Eye (tissue), 1 donor: Measurements from ENCODE around the gene BMF.

Experiments
- DNase-seq: peaks from one replicate; pipeline ENCODE4 v3.0.0-alpha.2; 2015

Gene BMF

DNA sequence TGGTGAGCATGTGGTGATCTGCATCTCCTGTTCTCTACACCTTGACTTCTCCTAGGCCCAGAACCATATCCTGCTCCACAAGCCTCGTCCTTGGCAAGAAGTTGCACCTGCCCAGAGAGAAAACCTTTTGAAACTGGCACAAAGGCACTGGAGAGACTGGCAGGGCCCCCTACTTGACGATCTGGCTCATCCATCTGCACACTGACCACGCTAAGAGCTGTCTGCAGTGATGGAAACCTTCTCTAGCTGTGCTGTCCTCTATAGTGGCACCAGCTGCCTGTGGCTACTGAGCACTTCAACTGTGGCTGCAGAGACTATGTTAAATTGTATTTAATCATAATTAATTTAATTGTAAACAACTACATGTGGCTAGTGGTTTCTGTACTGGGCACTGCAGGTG is 43.5 kb downstream of the BMF start:
- DNase-seq = no peak

GRCh38 chr15:40064231-40064894 is 44.3 kb downstream of the BMF start:
- no peak for DNase-seq

DNA sequence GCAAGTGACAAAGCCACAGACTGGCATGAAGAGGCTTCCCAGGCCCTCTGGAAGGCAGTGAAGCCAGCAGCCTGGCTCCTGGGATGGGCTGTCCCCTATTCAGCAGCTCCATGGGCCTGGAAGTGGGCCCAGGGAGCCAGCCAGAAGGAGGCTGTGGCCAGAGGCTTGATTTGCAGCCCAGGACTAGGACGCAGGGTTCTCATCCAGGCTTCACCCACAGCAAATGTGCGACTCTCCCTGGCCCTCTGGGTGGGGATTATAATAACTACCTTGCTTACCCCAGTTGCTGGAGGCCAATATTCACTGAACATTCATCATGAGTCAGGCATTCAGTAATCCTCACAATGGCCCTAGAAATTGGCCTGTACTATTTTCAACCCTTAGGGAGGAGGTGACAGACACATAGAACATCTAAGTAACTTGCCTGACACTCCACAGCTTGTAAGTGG is 45.1 kb downstream of the BMF start:
- no peak for DNase-seq

- DNase-seq = no peak
These were observed 45.7 kb downstream of the BMF start for GRCh38 chr15:40062816-40063562.

DNA sequence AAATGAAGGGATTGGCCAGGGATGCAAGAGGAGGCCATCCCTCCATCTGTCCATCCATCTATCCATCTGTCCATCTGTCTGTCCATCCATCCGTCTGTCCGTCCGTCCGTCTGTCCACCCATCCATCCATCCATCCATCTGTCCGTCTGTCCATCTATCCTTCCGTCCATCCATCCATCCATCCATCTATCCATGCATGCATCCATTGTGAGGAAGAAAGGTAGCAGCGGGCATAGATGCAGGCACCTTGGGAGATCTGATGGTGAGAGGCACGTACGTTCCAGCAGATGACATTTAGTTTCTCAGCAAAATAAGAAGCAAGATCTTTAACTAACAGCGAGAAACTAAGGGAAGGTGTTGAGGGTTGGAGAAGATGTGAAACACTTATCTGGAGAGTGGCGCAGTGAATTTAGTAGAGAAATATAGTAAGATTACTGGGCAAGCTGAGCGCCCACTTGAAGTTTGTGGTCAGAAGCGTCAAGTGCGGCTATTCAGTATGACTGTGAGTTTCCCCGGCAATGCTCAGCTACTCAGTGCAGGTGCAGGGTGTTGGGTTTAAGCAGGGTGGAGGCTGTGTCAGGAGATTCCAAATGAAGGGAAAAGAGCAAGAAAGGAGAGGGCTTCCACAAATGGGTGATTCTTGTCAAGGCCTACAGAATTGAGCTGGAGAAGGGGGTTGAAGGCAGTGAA is 47.3 kb downstream of the BMF start:
- no peak for DNase-seq

DNA sequence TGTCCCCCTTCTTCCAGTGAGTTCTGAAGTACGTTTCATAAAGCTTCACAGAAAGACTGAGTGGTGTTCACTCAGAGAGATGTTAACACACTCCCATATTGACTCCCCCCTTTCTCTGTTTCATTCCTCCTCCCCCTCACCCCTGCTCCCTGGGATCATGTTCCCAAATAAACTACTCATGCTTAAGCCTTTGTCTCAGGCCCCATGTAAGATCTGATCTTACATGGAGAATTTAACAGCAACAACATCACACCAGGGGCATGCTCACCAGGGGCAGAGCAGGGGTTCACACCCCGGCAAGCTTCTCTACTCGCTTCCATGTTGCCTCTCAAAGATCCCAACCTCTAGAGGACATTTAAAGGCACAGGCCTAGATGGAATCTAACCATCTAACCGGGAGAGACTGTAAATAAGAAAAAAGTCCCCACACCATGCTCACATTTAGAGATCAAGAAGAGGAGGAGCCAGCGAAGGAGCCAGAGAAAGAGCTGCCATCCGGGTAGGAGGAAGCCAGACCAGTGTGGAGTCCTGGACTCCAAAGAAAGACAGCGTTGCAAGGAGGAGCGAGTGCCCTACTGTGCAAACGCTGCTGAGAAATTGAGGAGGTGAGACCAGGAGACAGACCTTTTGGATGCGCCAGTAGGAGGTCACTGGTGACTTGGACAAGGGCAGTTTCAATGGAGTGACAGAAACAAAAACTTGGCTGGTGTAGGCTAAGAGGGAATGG is 48.3 kb downstream of the BMF start:
- no peak for DNase-seq

DNA sequence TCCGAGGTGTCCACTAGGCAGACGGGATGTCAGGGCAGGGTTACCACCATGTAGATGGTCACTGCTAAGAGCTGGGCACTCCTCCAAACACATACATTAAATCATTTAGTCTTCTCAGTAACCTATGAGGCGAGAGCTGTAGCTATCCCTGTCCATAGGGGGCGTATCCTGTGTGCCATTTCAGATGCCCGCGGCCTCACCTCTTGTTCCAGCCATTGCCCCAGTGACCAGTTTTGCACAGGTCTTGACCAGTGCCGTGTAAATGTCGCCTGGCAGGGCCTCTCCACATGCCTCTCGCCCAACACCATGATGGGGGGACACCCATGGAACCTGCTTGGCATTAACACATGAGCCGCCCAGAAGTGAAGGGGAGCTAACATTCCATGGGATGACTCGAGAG is 48.9 kb downstream of the BMF start:
- no peak for DNase-seq

DNA sequence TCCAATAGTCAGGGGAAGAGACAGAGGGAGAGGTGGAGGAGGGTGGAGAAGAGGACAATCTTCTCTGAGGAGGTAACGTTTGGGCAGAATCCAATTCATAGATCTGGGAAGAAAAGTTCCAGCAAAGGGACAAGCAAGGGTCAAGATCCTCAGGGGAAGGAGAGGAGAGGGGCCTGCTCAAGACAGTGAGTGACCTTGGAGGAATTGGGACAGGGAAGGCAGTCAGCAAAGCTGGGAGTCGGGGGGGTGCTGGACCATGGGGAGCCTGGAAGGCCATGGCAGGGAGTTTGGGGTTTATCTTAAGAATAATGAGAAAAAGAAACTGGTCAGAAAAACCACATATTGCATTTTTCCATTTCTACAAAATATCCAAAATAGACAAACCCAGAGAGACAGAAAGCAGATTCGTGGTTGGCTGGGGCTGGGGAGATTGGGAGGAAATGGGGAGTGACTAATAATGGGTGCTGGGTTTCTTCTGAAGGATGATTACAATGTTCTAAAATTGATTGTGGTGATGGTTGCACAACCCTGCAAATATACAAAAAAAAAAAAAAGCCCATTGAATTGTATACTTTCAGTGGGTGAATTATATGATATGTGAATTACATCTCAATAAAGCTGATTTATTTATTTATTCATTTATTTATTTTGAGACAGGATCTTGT is 50.1 kb downstream of the BMF start:
- no peak for DNase-seq

DNA sequence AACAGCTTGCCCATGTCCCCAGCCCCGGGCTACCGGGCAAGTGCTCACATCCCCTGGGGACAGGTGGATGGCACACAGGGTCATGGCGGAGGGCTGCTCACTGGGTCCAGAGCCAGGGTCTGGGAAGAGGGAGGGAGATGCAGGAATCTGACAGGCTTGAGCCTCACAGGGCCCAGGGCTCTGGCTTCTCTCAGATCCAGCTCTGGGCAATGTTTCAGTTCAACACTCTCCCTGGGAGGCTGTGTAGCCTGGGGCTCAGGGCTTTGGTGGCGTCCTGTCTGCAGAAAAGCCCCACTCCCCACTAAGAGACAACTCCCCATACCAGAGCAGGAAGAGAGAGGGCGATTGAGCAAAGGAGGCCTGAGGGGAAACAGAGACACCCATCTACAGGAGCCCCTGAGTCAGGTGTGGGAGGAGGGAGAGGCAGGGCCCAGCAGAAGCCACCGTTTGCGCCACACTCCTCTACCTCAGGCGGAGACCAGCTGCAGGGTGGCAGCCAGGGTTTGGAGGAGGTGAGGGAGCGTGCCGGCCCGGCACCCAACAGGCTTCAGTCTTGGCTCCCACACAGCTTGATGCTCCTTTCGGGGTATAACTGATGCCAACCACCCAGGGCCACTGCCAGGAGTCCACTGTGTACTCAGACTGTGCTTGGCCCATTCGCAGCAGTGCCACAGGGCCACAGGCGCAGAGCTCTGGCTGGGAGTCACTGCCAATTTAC is 52.9 kb downstream of the BMF start:
- DNase-seq = no peak

- no peak for DNase-seq
These were observed 53.7 kb downstream of the BMF start for GRCh38 chr15:40054855-40055575.

- DNase-seq = no peak
These were observed 54.1 kb downstream of the BMF start for GRCh38 chr15:40054605-40054854.

DNA sequence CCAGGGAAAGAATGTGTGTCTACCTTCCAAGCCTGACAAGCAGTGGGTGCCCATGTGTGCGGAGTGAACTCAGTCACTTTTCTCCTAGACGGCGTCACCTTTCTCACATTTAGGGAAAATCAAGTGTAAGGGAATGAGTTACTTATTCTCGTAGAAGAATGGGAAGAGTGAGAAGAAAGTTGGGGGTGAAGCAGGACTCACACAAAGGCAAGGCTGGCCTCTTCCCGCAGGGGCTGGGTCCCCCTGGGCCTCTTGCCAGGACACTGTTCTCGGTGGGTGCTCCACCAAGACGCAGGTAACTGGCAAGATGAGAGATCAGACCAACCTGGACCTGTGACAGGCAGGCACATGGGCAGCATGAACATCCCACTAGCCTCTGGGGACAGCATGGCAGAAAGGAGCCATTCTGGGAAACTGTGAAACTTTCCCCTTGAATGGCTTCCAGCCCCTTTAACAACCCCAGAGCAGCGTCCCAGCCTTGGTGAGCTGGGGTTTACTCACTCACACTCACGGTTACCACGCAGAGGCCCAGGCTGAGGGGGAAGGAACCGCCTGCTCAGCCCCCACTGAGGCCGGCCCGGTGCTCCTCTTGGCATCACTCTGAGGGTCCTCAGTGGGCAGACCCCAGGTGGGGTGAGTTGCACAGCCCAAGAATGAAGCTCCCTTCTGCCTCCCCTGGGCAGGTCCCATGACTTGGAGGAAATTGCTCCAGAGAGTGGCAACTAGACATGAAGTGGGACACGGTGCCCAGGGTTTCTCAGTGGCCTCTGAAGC is 54.7 kb downstream of the BMF start:
- no peak for DNase-seq

GRCh38 chr15:40053079-40053830 is 55.4 kb downstream of the BMF start:
- no peak for DNase-seq

- no peak for DNase-seq
These were observed 56.1 kb downstream of the BMF start for GRCh38 chr15:40052604-40053003.

DNA sequence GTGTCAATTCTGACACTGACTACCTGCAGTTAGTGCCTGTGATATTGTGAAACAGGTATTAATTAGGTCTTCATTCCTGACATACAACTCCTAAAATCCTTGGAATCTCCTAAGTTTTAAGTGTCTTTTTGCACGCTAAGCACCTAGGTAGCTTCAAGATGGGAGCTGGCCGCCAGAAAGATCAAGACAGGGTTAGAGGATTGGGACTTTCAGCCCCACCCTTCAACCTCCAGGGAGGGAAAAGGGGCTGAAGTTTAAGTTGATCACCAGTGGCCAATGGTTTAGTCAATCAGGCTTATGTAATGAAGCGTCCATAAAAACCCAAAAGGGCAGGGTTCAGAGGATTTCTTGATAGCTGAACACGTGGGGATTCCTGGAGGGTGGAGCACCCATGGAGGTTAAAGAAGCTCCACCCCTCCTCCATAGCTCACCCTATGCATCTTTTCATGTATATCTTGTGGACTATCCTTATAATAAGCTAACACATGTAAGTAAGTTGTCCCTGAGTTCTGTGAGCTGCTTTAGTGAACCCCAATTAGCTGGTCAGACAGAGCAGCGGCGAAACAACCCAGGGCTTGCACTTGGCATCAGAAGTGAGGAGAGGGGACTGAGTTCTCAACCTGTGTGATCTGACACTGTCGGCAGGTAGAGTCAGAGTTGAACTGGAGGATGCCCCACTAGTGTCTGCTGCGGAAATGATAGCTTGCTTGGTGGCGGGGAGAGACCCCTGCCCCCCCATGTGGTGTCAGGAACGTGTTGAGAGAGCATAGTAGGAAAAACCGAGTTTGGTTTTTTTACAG is 56.9 kb downstream of the BMF start:
- no peak for DNase-seq

GRCh38 chr15:40050788-40051470 is 57.8 kb downstream of the BMF start:
- peak; percentile 62 for DNase-seq

GRCh38 chr15:40048926-40049475 is 59.7 kb downstream of the BMF start:
- DNase-seq = no peak

DNA sequence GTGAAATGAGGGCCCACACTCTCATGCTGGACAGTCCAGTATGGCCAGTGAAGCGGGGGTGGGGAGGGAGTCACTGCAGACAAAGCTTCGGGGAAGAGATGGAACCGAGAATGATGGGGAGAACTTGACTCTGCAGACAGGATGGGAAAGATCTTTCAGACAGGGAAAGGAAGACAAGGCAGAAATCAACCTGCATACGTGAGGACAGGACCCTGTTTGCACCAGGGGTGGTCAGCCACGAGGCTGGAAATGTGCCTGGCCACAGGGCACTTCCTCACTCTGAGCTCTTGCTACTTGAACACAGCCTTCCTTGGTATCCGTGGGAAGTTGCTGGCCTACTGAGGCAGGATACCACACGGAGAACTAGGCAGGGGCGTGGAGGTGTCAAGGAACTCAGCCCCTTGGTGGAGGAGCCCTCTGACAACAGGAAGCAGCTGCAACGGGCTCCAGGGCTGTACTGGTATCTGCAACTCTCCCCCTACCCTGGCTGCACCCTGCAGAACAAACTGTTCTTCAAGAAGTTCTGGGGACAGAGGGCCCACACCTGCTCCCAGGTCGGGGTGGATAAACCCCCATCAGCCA is 60.4 kb downstream of the BMF start:
- no peak for DNase-seq
